ENCODE data around the gene EGFR. TPM values are rescaled to one million over a fixed set of nuclear protein-coding genes. Genes with fewer than 3 reads are reported as not detected.

Gene EGFR
- total and polyA plus RNA-seq, 7 donors = 3.6 to 61.5 (median 35.6) TPM

- WGBS, 2 donors = 81 to 91% methylated on average over 11 of the region's 11 CpGs
- Histone ChIP-seq H3K27me3 (no peaks in the 10 kb centered on the region), H3K27ac (no peak overlapping the region), H3K9me3 (no peaks in the 10 kb centered on the region), H3K36me3 (peaks cover 25 to 81% (median 44%) of the 10 kb centered on the region in 4 donors), H3K4me1 (no peaks in the 10 kb centered on the region), H3K4me3 (no peak overlapping the region)
- no peak for DNase-seq
- intact Hi-C loops (cut with DNase I) = no loop called here
- TF ChIP-seq, protein P1, sequence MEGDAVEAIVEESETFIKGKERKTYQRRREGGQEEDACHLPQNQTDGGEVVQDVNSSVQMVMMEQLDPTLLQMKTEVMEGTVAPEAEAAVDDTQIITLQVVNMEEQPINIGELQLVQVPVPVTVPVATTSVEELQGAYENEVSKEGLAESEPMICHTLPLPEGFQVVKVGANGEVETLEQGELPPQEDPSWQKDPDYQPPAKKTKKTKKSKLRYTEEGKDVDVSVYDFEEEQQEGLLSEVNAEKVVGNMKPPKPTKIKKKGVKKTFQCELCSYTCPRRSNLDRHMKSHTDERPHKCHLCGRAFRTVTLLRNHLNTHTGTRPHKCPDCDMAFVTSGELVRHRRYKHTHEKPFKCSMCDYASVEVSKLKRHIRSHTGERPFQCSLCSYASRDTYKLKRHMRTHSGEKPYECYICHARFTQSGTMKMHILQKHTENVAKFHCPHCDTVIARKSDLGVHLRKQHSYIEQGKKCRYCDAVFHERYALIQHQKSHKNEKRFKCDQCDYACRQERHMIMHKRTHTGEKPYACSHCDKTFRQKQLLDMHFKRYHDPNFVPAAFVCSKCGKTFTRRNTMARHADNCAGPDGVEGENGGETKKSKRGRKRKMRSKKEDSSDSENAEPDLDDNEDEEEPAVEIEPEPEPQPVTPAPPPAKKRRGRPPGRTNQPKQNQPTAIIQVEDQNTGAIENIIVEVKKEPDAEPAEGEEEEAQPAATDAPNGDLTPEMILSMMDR (IDR thresholded peaks at IDR 0.05) = no peak
- TF ChIP-seq POLR2A (IDR thresholded peaks at IDR 0.05) = no peak
These were observed 151.7 kb downstream of the EGFR start for GRCh38 chr7:55170335-55171069.

- no peaks in the 10 kb centered on the region for H3K27me3 ChIP-seq
- no peak overlapping the region for H3K27ac ChIP-seq
- WGBS, 2 donors = 79 to 93% methylated on average over 7 of the region's 7 CpGs
- DNase-seq = no peak
- H3K4me3 ChIP-seq = no peak overlapping the region
- H3K4me1 ChIP-seq = no peaks in the 10 kb centered on the region
- H3K36me3 ChIP-seq = peaks cover 21 to 81% (median 39%) of the 10 kb centered on the region in 4 donors
- TF ChIP-seq POLR2AphosphoS5 (IDR thresholded peaks at IDR 0.05) = no peak
- no peak for TF ChIP-seq POLR2A (IDR thresholded peaks at IDR 0.05)
- no peak for TF ChIP-seq EP300 (IDR thresholded peaks at IDR 0.05)
- intact Hi-C loops (cut with DNase I) = no loop called here
- H3K9me3 ChIP-seq = no peaks in the 10 kb centered on the region
These were observed 152.3 kb downstream of the EGFR start for GRCh38 chr7:55171157-55171556.

GRCh38 chr7:55172161-55172560 is 153.3 kb downstream of the EGFR start:
- no peak for DNase-seq
- WGBS, 2 donors = 91 to 92% methylated on average over 5 of the region's 5 CpGs
- H3K4me3 ChIP-seq = no peak overlapping the region
- H3K27ac ChIP-seq = no peak overlapping the region
- intact Hi-C loops (cut with DNase I) = no loop called here
- H3K36me3 ChIP-seq = peaks cover 21 to 79% (median 39%) of the 10 kb centered on the region in 4 donors
- TF ChIP-seq EP300 (IDR thresholded peaks at IDR 0.05) = no peak
- TF ChIP-seq, protein P1 (IDR thresholded peaks at IDR 0.05) = no peak
- no peak for TF ChIP-seq POLR2AphosphoS5 (IDR thresholded peaks at IDR 0.05)
- TF ChIP-seq POLR2A (IDR thresholded peaks at IDR 0.05) = no peak
- H3K4me1 ChIP-seq = peaks cover 0 to 3% (median 2%) of the 10 kb centered on the region in 4 donors
- H3K27me3 ChIP-seq = no peaks in the 10 kb centered on the region
- no peaks in the 10 kb centered on the region for H3K9me3 ChIP-seq

DNA sequence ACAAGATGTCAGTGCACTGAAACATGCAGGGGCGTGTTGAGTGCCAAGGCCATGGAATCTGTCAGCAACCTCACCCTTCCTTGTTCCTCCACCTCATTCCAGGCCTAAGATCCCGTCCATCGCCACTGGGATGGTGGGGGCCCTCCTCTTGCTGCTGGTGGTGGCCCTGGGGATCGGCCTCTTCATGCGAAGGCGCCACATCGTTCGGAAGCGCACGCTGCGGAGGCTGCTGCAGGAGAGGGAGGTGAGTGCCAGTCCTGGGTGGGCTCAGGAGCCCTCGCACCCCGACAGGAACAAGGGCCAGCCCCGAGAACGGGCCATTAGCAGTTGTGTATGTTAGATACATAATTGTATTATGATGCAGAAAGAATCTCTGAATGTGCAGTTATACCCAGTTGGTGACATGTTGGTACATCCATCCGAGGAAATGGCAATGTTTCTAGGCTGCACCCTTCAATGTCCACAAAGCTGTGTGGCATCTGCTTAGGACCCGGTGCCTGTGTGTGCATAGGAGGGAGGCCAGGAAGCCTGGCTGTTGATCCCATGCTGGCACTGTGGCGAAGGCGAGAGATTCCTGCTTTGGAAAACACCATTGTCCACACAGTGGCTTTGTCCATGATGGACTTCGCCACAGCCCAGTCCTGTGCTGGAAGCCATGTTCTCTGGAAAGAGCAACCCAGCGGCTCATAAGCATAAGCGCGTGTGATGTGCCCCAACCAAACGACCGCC is 154.2 kb downstream of the EGFR start:
- Histone ChIP-seq H3K27me3 (no peaks in the 10 kb centered on the region), H3K27ac (no peak overlapping the region), H3K4me1 (peaks cover 0 to 12% (median 11%) of the 10 kb centered on the region in 4 donors), H3K4me3 (no peak overlapping the region), H3K36me3 (peaks cover 21 to 79% (median 39%) of the 10 kb centered on the region in 4 donors), H3K9me3 (no peaks in the 10 kb centered on the region)
- TF ChIP-seq, protein P1 (IDR thresholded peaks at IDR 0.05) = no peak
- TF ChIP-seq POLR2A (IDR thresholded peaks at IDR 0.05) (no peak), POLR2AphosphoS5 (IDR thresholded peaks at IDR 0.05) (no peak), EP300 (IDR thresholded peaks at IDR 0.05) (no peak)
- 96% methylated on average over 25 of the region's 25 CpGs for WGBS, 2 donors
- peak; percentile 57 for DNase-seq
- intact Hi-C loops (cut with DNase I) = no loop called here

DNA sequence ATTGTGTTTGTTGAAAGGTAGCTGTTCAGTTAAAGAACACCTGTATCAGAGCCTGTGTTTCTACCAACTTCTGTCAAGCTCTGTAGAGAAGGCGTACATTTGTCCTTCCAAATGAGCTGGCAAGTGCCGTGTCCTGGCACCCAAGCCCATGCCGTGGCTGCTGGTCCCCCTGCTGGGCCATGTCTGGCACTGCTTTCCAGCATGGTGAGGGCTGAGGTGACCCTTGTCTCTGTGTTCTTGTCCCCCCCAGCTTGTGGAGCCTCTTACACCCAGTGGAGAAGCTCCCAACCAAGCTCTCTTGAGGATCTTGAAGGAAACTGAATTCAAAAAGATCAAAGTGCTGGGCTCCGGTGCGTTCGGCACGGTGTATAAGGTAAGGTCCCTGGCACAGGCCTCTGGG is 154.9 kb downstream of the EGFR start:
- no peak overlapping the region for H3K27ac ChIP-seq

More for the DNA sequence above, 154.9 kb downstream of the EGFR start:
- Histone ChIP-seq H3K4me1 (peaks cover 0 to 17% (median 16%) of the 10 kb centered on the region in 4 donors), H3K27me3 (no peaks in the 10 kb centered on the region), H3K36me3 (peaks cover 21 to 76% (median 39%) of the 10 kb centered on the region in 4 donors), H3K9me3 (no peaks in the 10 kb centered on the region), H3K4me3 (no peak overlapping the region)
- 94 to 95% methylated on average over 7 of the region's 7 CpGs for WGBS, 2 donors
- TF ChIP-seq POLR2AphosphoS5 (IDR thresholded peaks at IDR 0.05) (no peak), POLR2A (IDR thresholded peaks at IDR 0.05) (no peak)
- intact Hi-C loops (cut with DNase I) = no loop called here
- DNase-seq = no peak

All from sigmoid colon (tissue), 7 donors.